HCT116 (cell line): ENCODE data around the gene NRP1.

ENCODE experiments used
- CEBPB ChIP-seq: IDR thresholded peaks from 2 replicates; pipeline ENCODE4 v1.6.1; 2012; ENCODE audit warnings: low read depth
- CTCF ChIP-seq, 3 experiments: fragments of 200-600 bp in 1 of 3; sonication (generic) in 1 of 3; IDR thresholded peaks in 2 of 3; conservative IDR thresholded peaks in 1 of 3; 2 replicates each; pipeline ENCODE4 v1.5.1; 2012 to 2017; ENCODE audit warnings: low read depth in 2 of 3, low read length in 2 of 3, antibody characterized with exemption in 1 of 3, borderline replicate concordance in 1 of 3, control low read depth in 1 of 3, mild to moderate bottlenecking in 1 of 3, mixed read lengths in 1 of 3, mixed run types in 1 of 3, moderate library complexity in 1 of 3; ENCODE audit not compliant: insufficient read depth in 1 of 3
- EZH2 ChIP-seq: fragments of 200-600 bp; sonication (generic); IDR thresholded peaks from 2 replicates; pipeline ENCODE4 v1.6.1; 2017; ENCODE audit warnings: antibody characterized with exemption, mixed run types
- SIN3A ChIP-seq: IDR thresholded peaks from 2 replicates; pipeline ENCODE4 v1.6.1; 2012; ENCODE audit warnings: low read depth
- SRF ChIP-seq: IDR thresholded peaks from 2 replicates; pipeline ENCODE4 v1.6.1; 2012; ENCODE audit warnings: low read depth
- YY1 ChIP-seq: IDR thresholded peaks from 2 replicates; pipeline ENCODE4 v1.6.1; 2011; ENCODE audit warnings: low read length, low read depth, moderate library complexity, mild to moderate bottlenecking; ENCODE audit not compliant: insufficient replicate concordance; ENCODE audit errors: extremely low read depth
- ZNF274 ChIP-seq: fragments of 200-500 bp; sonication (Bioruptor generic); IDR thresholded peaks from 2 replicates; pipeline ENCODE4 v1.6.1; 2014; ENCODE audit warnings: mild to moderate bottlenecking, low read depth, low read length, inconsistent platforms

DNA sequence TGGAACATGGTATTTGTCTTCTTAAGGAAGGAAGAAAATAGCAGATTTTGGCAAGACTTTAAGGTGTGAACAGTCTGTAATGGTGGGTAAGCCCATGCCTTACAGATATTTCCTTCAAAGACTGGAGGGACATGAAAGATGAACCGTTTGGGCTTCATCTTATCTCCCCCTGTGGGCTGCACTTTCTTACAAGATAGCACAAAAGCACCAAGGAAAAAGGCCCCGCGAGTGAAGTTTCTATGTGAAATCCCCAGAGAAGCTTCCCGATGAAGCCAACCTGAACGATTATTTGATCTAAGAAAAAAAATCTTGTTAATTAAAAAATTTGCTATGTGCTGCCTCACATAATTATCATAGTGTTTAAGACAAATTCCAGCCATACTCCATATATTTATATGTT is 91.5 kb downstream of the NRP1 start:
- TF ChIP-seq ZNF274: no peak
- no peak for TF ChIP-seq CEBPB
- no peak for TF ChIP-seq YY1
- no peak for TF ChIP-seq CTCF (IDR thresholded peaks at IDR 0.05 in 2 of 3, conservative IDR thresholded peaks at IDR 0.05 in 1 of 3; ENCODE audit: borderline replicate concordance in 1 of 3, insufficient read depth in 1 of 3, low read depth in 2 of 3, low read length in 2 of 3)
- TF ChIP-seq EZH2: no peak
- no peak for TF ChIP-seq SRF
- TF ChIP-seq SIN3A: no peak
